GM20000 (cell line): ENCODE results near the gene IL11.

Experiments used
- DNase-seq: peaks from one replicate; pipeline ENCODE4 v3.0.0; 2012; ENCODE audit warnings: low spot score
- CTCF ChIP-seq: IDR thresholded peaks from 2 replicates; pipeline ENCODE4 v1.5.1; 2012; ENCODE audit warnings: mild to moderate bottlenecking, control low read depth; ENCODE audit errors: extremely low read depth, missing control alignments

Gene IL11

GRCh38 chr19:55354698-55355212 is 15.5 kb downstream of the IL11 start, which contains the start of gene COX6B2:
TSS of gene COX6B2 (minus strand) at chr19:55354719. CDS start at chr19:55354521, 198 bp downstream.
- TF ChIP-seq CTCF: no peak
- DNase-seq: no peak

GRCh38 chr19:55353803-55354697 is 16.2 kb downstream of the IL11 start:
- peak; percentile 89 for DNase-seq
- no peak for TF ChIP-seq CTCF

- no peak for TF ChIP-seq CTCF
- no peak for DNase-seq
Observed at GRCh38 chr19:55353356-55353802, 16.9 kb downstream of the IL11 start.

- no peak for DNase-seq
- no peak for TF ChIP-seq CTCF
Observed at GRCh38 chr19:55352549-55353145, 17.6 kb downstream of the IL11 start.

GRCh38 chr19:55352040-55352439 is 18.2 kb downstream of the IL11 start:
- no peak for DNase-seq
- TF ChIP-seq CTCF: no peak

- no peak for TF ChIP-seq CTCF
- no peak for DNase-seq
Observed at GRCh38 chr19:55350620-55351315, 19.5 kb downstream of the IL11 start.
